Fibroblast of the aortic adventitia (primary cell): ENCODE data around the gene FBXO41. TPM values are rescaled to one million over a fixed set of nuclear protein-coding genes. Genes with fewer than 3 reads are reported as not detected.

Experiments
- DNase-seq: peaks from one replicate; pipeline ENCODE4 v3.0.0-alpha.2; 2010; ENCODE audit warnings: low read depth
- H3K4me3 ChIP-seq: 2 replicates; pipeline ENCODE4 v1.5.1; 2011; ENCODE audit warnings: low read depth, mild to moderate bottlenecking, control low read depth, low read length, moderate library complexity
- total RNA-seq: library from RNA; depleted of rRNA; stranded (reverse); fragments of >200 nt; gene quantifications from 2 replicates; pipeline ENCODE4 v1.2.3, GENCODE V29; 2012; ENCODE audit warnings: low replicate concordance
- TF ChIP-seq, protein P1 (sequence below): IDR thresholded peaks from 2 replicates; pipeline ENCODE4 v1.5.1; 2011; ENCODE audit warnings: mild to moderate bottlenecking, low read length, control low read depth, inconsistent platforms; ENCODE audit not compliant: insufficient read depth

FBXO41 gene
- total RNA-seq, 1 donor = 0.18 TPM

DNA sequence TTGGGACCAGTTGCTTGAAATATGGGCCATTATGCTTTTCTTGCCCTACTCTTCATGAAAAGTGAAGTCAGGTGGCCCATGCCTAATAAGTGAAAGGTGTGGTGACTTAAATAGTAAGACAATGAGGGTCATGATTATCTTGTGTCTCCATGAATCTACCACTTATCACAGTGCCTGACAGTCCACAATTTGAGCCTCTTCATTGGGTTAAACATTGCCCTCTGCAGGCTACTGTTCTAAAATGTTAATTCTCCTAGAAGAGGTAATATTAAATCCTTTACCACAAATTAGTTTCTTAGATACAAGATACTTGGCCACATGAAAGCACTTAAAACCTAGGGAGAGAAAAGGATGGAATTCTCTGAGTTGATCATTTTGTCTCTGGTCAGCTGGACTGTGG is 5.0 kb upstream of the FBXO41 start:
- TF ChIP-seq, protein P1, sequence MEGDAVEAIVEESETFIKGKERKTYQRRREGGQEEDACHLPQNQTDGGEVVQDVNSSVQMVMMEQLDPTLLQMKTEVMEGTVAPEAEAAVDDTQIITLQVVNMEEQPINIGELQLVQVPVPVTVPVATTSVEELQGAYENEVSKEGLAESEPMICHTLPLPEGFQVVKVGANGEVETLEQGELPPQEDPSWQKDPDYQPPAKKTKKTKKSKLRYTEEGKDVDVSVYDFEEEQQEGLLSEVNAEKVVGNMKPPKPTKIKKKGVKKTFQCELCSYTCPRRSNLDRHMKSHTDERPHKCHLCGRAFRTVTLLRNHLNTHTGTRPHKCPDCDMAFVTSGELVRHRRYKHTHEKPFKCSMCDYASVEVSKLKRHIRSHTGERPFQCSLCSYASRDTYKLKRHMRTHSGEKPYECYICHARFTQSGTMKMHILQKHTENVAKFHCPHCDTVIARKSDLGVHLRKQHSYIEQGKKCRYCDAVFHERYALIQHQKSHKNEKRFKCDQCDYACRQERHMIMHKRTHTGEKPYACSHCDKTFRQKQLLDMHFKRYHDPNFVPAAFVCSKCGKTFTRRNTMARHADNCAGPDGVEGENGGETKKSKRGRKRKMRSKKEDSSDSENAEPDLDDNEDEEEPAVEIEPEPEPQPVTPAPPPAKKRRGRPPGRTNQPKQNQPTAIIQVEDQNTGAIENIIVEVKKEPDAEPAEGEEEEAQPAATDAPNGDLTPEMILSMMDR = no peak
- DNase-seq = no peak
- no peak overlapping the region for H3K4me3 ChIP-seq

- no peak overlapping the region for H3K4me3 ChIP-seq
- no peak for DNase-seq
- TF ChIP-seq, protein P1 = no peak
Observed at GRCh38 chr2:73286134-73286655, 1.9 kb upstream of the FBXO41 start.

DNA sequence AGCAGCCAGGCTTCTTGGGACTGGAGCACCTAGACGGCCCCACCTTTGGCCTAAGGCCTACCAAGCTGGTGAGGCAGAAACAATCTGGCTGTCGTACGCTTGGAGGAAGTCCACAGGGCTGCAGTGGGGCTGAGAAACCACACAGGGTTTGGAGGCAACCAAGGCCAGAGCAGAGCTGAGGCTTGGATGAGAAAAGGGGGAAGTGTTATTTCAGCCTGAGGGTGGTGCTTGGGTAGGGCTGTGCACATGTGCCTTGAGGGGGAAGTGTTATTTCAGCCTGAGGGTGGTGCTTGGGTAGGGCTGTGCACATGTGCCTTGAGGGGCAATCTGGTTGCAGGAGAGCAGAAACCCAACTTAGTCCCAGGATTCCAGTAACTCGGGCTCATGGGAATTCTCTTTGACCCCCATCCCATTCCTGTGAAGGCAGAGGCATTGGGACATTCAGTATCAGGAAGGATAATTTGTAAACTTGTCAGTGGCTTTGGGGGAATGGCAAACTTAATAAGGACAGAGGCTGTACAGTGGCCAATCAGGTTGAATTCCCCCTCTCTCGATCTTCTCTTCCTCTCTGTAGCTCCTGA is 971 bp upstream of the FBXO41 start:
- TF ChIP-seq, protein P1 = no peak
- DNase-seq = no peak
- no peak overlapping the region for H3K4me3 ChIP-seq

DNA sequence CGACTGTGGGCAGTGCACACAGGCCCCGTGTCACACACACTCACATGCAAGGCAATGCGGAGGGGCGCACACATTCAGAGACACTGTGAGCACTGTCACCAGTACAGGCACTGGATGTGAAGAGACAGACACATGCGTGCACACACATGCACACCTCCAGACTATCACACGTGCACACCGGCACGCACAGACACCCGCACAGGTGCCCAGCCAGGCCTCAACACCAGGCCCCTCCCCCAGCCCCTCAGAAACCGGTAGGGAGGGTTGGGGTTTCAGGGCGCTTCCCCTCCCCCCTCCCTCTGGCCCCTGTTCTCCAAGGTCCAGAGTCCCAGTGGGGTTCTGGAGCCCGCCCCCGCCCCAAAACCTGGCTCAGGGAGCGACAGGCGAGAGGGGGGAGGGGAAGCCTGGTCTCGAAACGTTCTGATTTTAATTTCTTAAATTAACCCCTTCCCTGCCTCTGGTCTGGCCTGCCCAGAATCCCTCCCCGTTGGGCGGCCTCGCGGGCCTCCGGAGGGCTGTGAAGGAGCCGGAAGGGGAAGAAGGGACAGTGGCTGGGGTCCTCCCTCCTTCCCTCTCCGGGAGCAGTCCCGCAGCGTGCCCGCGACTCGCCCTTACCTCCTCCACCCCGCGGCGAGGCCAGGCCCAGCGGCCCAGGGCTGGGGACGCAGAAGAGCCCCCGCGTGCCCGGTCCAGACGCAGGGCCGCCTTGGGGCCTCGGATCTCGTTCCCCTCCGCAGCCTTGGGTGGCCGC is 558 bp downstream of the FBXO41 start:
- no peak for DNase-seq
- TF ChIP-seq, protein P1 = no peak
- peak overlapping the region; percentile 63 for H3K4me3 ChIP-seq

- no peak overlapping the region for H3K4me3 ChIP-seq
- no peak for DNase-seq
- TF ChIP-seq, protein P1 = no peak
Observed at GRCh38 chr2:73282924-73283544, 1.2 kb downstream of the FBXO41 start.

DNA sequence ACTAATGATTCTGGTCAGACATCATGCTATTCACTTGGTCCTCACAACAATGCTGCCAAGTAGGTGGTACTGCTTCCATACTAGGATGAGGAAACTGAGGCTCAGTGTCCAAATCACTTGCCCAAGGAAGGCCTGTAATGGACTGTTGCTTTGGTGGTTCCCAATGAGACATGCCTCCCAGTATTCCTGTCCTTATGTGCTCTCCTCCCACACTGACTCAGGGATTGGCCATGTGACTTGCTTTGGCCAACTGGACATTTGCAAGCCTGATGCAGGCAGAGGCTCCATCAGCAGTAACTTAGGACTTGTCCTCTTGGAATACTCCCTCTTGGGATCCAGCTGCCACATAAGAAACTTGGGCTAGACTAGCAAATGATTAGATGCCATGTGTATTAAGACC is 3.0 kb downstream of the FBXO41 start:
- TF ChIP-seq, protein P1 = no peak

More for the DNA sequence above, 3.0 kb downstream of the FBXO41 start:
- H3K4me3 ChIP-seq = no peak overlapping the region
- DNase-seq = no peak
